HG02678 (cell line): Measurements from ENCODE around the gene PET100.

ENCODE experiments used
- ATAC-seq: cut with Tn5 transposase; IDR thresholded peaks from one replicate; pipeline ENCODE4 v1.9.1; 2021; ENCODE audit warnings: mild to moderate bottlenecking, moderate library complexity; ENCODE audit not compliant: unreplicated experiment

The PET100 gene

GRCh38 chr19:7677669-7678311, 48.2 kb downstream of the PET100 start:
- no peak for ATAC-seq

GRCh38 chr19:7678971-7679751, 49.6 kb downstream of the PET100 start:
- ATAC-seq: peak; percentile 40

- ATAC-seq: no peak
Observed at GRCh38 chr19:7679771-7680605, 50.4 kb downstream of the PET100 start.

- ATAC-seq: peak; percentile 64
Observed at GRCh38 chr19:7680606-7681339, 51.2 kb downstream of the PET100 start, which contains the start of gene TRAPPC5. Gene TRAPPC5 (plus strand): TSS chr19:7680833. CDS start chr19:7682254, 1,421 bp downstream.
